ENCODE data around the gene IDH1.
"Not testable (repeated sequence)": the region's sequence is repeated elsewhere in the genome, so short reads cannot be mapped to it uniquely, and the experiment has no call there.

IDH1 gene

GRCh38 chr2:208256849-208257813 lies 2.3 kb upstream of the IDH1 start:
- DNase-seq (ENCODE audit: extremely low read depth in 1 of 2, low read depth in 1 of 2): not testable (repeated sequence)

GRCh38 chr2:208256192-208256782 lies 1.4 kb upstream of the IDH1 start:
- no peak for DNase-seq (ENCODE audit: extremely low read depth in 1 of 2, low read depth in 1 of 2)

GRCh38 chr2:208255557-208256106 lies 761 bp upstream of the IDH1 start:
- DNase-seq (ENCODE audit: extremely low read depth in 1 of 2, low read depth in 1 of 2): no peak

GRCh38 chr2:208254118-208254870 lies 577 bp downstream of the IDH1 start:
- DNase-seq (ENCODE audit: extremely low read depth in 1 of 2, low read depth in 1 of 2): peak; percentile 66 to 72

- no peak for DNase-seq (ENCODE audit: extremely low read depth in 1 of 2, low read depth in 1 of 2)
Measured at GRCh38 chr2:208253600-208254117, 1.2 kb downstream of the IDH1 start.

GRCh38 chr2:208252716-208253492 lies 2.0 kb downstream of the IDH1 start:
- no peak for DNase-seq (ENCODE audit: extremely low read depth in 1 of 2, low read depth in 1 of 2)

GRCh38 chr2:208251098-208251497 lies 3.8 kb downstream of the IDH1 start:
- DNase-seq (ENCODE audit: extremely low read depth in 1 of 2, low read depth in 1 of 2): no peak

- DNase-seq (ENCODE audit: extremely low read depth in 1 of 2, low read depth in 1 of 2): no peak
Measured at GRCh38 chr2:208250388-208250787, 4.5 kb downstream of the IDH1 start.

- DNase-seq (ENCODE audit: extremely low read depth in 1 of 2, low read depth in 1 of 2): no peak
Measured at GRCh38 chr2:208249296-208249695, 5.6 kb downstream of the IDH1 start.

GRCh38 chr2:208248601-208249000 lies 6.3 kb downstream of the IDH1 start:
- no peak for DNase-seq (ENCODE audit: extremely low read depth in 1 of 2, low read depth in 1 of 2)

- DNase-seq (ENCODE audit: extremely low read depth in 1 of 2, low read depth in 1 of 2): no peak
Measured at GRCh38 chr2:208245746-208246145, 9.1 kb downstream of the IDH1 start.

- no peak for DNase-seq (ENCODE audit: extremely low read depth in 1 of 2, low read depth in 1 of 2)
Measured at GRCh38 chr2:208244422-208244821, 10.4 kb downstream of the IDH1 start.

GRCh38 chr2:208240619-208241209 lies 14.2 kb downstream of the IDH1 start:
- DNase-seq (ENCODE audit: extremely low read depth in 1 of 2, low read depth in 1 of 2): no peak

GRCh38 chr2:208239770-208240493 lies 14.9 kb downstream of the IDH1 start:
- DNase-seq (ENCODE audit: extremely low read depth in 1 of 2, low read depth in 1 of 2): no peak

GRCh38 chr2:208235860-208236259 lies 19.0 kb downstream of the IDH1 start:
- no peak for DNase-seq (ENCODE audit: extremely low read depth in 1 of 2, low read depth in 1 of 2)

GRCh38 chr2:208234786-208235185 lies 20.1 kb downstream of the IDH1 start:
- DNase-seq (ENCODE audit: extremely low read depth in 1 of 2, low read depth in 1 of 2): no peak

GRCh38 chr2:208228476-208228875 lies 26.4 kb downstream of the IDH1 start:
- DNase-seq (ENCODE audit: extremely low read depth in 1 of 2, low read depth in 1 of 2): no peak

- no peak for DNase-seq (ENCODE audit: extremely low read depth in 1 of 2, low read depth in 1 of 2)
Measured at GRCh38 chr2:208227581-208228232, 27.2 kb downstream of the IDH1 start.

GRCh38 chr2:208224802-208225201 lies 30.1 kb downstream of the IDH1 start:
- DNase-seq (ENCODE audit: extremely low read depth in 1 of 2, low read depth in 1 of 2): no peak
